Chondrocyte (in vitro differentiated cells): ENCODE data around the gene TLK1. TPM values are rescaled to one million over a fixed set of nuclear protein-coding genes. Genes with fewer than 3 reads are reported as not detected.
"Not testable (repeated sequence)": the region's sequence is repeated elsewhere in the genome, so short reads cannot be mapped to it uniquely, and the experiment has no call there.

Experiments
- DNase-seq: peaks from one replicate; pipeline ENCODE4 v3.0.0; 2021; ENCODE audit warnings: mixed read lengths, low spot score
- H3K27ac Mint-ChIP-seq: one replicate; pipeline ENCODE4 v1.8.0; 2021; ENCODE audit warnings: mild to moderate bottlenecking, moderate library complexity, mixed read lengths; ENCODE audit not compliant: unreplicated experiment
- H3K27me3 Mint-ChIP-seq: 2 replicates; pipeline ENCODE4 v1.8.0; 2021; ENCODE audit warnings: low read depth, mixed read lengths
- H3K36me3 Mint-ChIP-seq: 2 replicates; pipeline ENCODE4 v1.8.0; 2021; ENCODE audit warnings: low read depth, mixed read lengths
- H3K4me1 Mint-ChIP-seq: 2 replicates; pipeline ENCODE4 v1.8.0; 2021; ENCODE audit warnings: low read depth, mild to moderate bottlenecking, mixed read lengths
- H3K4me3 Mint-ChIP-seq: one replicate; pipeline ENCODE4 v1.8.0; 2021; ENCODE audit warnings: mild to moderate bottlenecking, moderate library complexity, mixed read lengths; ENCODE audit not compliant: unreplicated experiment
- H3K9me3 Mint-ChIP-seq: 2 replicates; pipeline ENCODE4 v1.8.0; 2021; ENCODE audit warnings: low read depth, mixed read lengths
- total RNA-seq: library from RNA; stranded (reverse); gene quantifications from 3 replicates; pipeline ENCODE4 v1.2.1, GENCODE V29; 2021
- TF ChIP-seq, protein P1 (sequence below): fragments of 200-600 bp; sonication (generic); IDR thresholded peaks from 2 replicates; pipeline ENCODE4 v1.5.0; 2021; ENCODE audit warnings: antibody characterized with exemption, mild to moderate bottlenecking, moderate library complexity

Gene TLK1
- total RNA-seq, 1 donor from 2014 or later: 64.1 TPM

DNA sequence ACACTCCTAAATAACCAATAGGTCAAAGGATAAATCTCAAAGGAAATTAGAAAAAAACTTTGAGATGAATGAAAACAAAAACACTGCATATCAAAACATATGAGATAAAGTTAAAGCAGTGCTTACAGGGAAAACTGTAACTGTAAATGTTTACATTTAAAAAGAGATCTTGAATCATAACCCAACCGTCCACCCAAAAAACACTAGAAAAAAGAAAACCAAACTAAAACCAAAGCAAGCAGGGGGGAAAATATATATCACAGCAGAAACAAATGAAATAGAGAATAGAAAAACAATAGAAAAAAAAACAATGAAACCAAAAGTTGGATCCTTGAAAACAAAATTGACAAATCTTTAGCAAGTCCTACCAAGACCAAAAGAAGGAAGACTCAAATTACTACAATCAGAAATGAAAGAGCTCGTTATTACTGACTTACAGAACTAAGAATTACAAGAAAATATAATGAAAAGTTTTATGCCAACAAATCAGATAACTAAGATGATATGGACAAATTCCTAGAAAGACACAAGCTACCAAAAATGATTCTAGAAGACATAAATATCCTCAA is 65.6 kb downstream of the TLK1 start:
- no peak for DNase-seq
- no peak overlapping the region for H3K4me3 Mint-ChIP-seq
- peaks cover 22% of the 10 kb centered on the region for H3K4me1 Mint-ChIP-seq
- peaks cover 32% of the 10 kb centered on the region for H3K9me3 Mint-ChIP-seq
- peak overlapping the region; percentile 29 for H3K27ac Mint-ChIP-seq
- TF ChIP-seq, protein P1, sequence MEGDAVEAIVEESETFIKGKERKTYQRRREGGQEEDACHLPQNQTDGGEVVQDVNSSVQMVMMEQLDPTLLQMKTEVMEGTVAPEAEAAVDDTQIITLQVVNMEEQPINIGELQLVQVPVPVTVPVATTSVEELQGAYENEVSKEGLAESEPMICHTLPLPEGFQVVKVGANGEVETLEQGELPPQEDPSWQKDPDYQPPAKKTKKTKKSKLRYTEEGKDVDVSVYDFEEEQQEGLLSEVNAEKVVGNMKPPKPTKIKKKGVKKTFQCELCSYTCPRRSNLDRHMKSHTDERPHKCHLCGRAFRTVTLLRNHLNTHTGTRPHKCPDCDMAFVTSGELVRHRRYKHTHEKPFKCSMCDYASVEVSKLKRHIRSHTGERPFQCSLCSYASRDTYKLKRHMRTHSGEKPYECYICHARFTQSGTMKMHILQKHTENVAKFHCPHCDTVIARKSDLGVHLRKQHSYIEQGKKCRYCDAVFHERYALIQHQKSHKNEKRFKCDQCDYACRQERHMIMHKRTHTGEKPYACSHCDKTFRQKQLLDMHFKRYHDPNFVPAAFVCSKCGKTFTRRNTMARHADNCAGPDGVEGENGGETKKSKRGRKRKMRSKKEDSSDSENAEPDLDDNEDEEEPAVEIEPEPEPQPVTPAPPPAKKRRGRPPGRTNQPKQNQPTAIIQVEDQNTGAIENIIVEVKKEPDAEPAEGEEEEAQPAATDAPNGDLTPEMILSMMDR: no peak
- peaks cover 20% of the 10 kb centered on the region for H3K36me3 Mint-ChIP-seq
- H3K27me3 Mint-ChIP-seq: no peaks in the 10 kb centered on the region

DNA sequence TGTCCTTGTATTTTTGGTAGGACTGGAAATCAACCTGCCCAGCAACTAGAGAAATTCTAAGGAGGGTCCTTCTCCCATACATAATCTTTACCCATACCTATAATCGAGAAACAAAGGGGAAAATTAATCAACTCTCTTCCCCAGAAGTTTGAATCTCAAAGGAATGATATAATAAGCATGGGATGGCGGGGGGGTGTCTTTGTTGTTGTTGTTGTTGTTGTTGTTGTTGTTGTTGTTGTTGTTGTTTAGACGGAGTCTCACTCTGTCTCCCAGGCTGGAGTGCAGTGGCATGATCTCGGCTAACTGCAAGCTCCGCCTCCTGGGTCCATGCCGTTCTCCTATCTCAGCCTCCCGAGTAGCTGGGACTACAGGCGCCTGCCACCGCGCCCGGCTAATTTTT is 69.2 kb downstream of the TLK1 start:
- peaks cover 34% of the 10 kb centered on the region for H3K4me1 Mint-ChIP-seq
- DNase-seq, H3K27ac Mint-ChIP-seq, H3K4me3 Mint-ChIP-seq, H3K27me3 Mint-ChIP-seq, H3K9me3 Mint-ChIP-seq, H3K36me3 Mint-ChIP-seq: not testable (repeated sequence)

DNA sequence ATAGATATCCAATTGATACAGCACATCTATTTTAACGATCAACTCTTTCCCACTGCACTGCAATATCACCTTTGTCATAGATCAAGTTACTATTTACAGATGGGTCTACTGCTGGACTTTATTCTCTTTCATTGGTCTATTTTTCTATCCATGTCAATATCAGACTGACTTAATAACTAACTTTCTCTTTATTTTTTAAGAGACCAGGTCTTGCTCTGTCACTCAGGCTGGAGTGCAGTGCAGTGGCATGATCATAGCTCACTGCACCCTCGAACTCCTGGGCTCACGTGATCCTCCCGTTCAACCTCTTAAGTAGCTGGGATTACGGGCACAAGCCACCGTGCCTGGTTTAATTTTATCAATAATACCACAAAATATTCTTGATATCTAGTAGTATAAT is 71.2 kb downstream of the TLK1 start:
- DNase-seq: no peak
- Mint-ChIP-seq H3K27me3 (no peaks in the 10 kb centered on the region), H3K36me3 (peaks cover 2% of the 10 kb centered on the region), H3K4me3 (no peak overlapping the region), H3K27ac (no peak overlapping the region), H3K4me1 (peaks cover 29% of the 10 kb centered on the region), H3K9me3 (no peaks in the 10 kb centered on the region)
- TF ChIP-seq, protein P1: no peak

DNA sequence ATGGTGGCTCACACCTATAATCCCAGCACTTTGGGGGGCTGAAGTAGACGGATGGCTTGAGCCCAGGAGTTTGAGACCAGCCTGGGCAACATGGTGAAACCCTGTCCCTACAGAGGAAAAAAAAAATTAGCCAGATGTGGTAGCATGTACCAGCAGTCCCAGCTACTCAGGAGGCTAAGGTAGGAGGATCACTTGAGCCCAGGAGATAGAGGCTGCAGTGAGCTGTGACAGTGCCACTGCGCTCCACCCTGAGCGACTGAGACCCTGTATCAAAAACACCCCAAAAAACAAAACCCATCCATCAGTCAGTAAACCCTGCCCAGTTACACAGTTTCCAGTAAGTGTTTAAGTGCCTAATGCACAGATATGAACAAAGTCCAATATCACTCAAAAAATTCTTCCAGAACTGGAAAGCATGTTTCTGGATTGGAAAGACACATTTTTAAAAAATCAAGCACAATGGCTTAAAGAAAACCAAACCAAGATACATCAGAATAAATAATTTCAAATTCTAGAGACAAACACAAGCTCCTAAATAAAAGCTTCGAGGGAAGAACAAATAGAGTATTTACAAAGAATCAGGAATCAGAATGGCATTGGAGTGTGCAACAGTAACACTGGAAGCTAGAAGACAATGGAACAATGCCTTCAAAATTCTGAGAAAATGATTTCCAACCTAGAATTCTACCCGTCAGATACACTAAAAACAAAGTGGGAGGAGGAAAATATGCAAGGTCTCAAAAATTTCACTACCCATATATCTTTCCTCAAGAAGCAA is 72.4 kb downstream of the TLK1 start:
- DNase-seq: no peak
- TF ChIP-seq, protein P1: no peak
- no peak overlapping the region for H3K4me3 Mint-ChIP-seq
- H3K9me3 Mint-ChIP-seq: no peaks in the 10 kb centered on the region
- H3K27ac Mint-ChIP-seq: no peak overlapping the region
- peaks cover 2% of the 10 kb centered on the region for H3K36me3 Mint-ChIP-seq
- peaks cover 36% of the 10 kb centered on the region for H3K4me1 Mint-ChIP-seq
- no peaks in the 10 kb centered on the region for H3K27me3 Mint-ChIP-seq

DNA sequence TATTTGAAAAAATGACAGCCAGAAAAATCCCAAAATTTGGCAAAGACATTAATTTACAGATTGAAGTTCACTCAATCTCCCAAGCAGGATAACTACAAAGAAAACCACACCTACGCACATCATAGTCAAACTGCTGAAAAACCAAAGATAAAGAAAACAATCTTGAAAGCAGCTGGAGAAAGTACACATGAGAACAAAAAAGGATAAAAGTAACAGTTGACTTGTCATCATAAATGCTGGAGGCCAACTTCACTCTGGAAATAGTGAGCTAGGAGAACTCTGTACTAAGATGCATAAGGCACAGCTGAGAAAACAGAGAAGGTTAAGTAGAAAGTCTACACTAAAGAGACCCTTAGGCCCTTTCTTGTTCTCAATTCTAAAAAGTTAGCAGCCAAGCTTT is 73.1 kb downstream of the TLK1 start:
- Mint-ChIP-seq H3K4me1 (peaks cover 37% of the 10 kb centered on the region), H3K36me3 (peaks cover 2% of the 10 kb centered on the region), H3K27me3 (no peaks in the 10 kb centered on the region), H3K9me3 (no peaks in the 10 kb centered on the region), H3K4me3 (no peak overlapping the region), H3K27ac (peak overlapping the region; percentile 5)
- TF ChIP-seq, protein P1: no peak
- no peak for DNase-seq
